Caco-2 (cell line): ENCODE data around the gene KMT2C. TPM values are rescaled to one million over a fixed set of nuclear protein-coding genes. Genes with fewer than 3 reads are reported as not detected.

Experiments used
- BruUV-seq: library from RNA; stranded (reverse); fragments of 400-500 nt; replicated peaks from 2 replicates; lab custom pipeline; 2021; lab: Mats Ljungman, UMichigan
- CTCF ChIA-PET: fragments of 300-600 bp; sonication (Branson Sonifier 250); formaldehyde crosslinking; loops from one replicate; lab custom pipeline; 2022; ENCODE audit warnings: antibody characterized with exemption; lab: Charles Lee
- POLR2A ChIA-PET: fragments of 300-600 bp; sonication (Branson Sonifier 250); formaldehyde crosslinking; loops from one replicate; lab custom pipeline; 2022; ENCODE audit warnings: antibody characterized with exemption; lab: Charles Lee
- DNase-seq, 2 experiments: peaks; one replicate each; pipeline versions ENCODE4 v3.0.0 to v3.0.0-alpha.2; 2020 to 2022
- H3K27me3 ChIP-seq: replicated peaks from 2 replicates; pipeline ENCODE4 v1.6.0; 2011; ENCODE audit warnings: low read length; ENCODE audit not compliant: control insufficient read depth, insufficient read depth
- H3K36me3 ChIP-seq: 2 replicates; pipeline ENCODE4 v1.5.1; 2011; ENCODE audit warnings: low read length; ENCODE audit not compliant: control insufficient read depth, insufficient read depth
- H3K4me1 ChIP-seq: fragments of 250-450 bp; sonication (Bioruptor Pico); 2 replicates; pipeline ENCODE4 v1.5.1; 2020; ENCODE audit warnings: mild to moderate bottlenecking
- H3K4me3 ChIP-seq: 2 replicates; pipeline ENCODE4 v1.5.1; 2011; ENCODE audit warnings: low read depth, mild to moderate bottlenecking, control low read depth, low read length
- H3K9me3 ChIP-seq: fragments of 250-450 bp; sonication (Bioruptor Pico); 2 replicates; pipeline ENCODE4 v1.5.1; 2020; ENCODE audit warnings: mild to moderate bottlenecking, moderate library complexity
- H3K27ac Mint-ChIP-seq: one replicate; pipeline ENCODE4 v1.8.0; 2022; ENCODE audit warnings: mixed read lengths; ENCODE audit not compliant: unreplicated experiment
- H3K27me3 Mint-ChIP-seq: one replicate; pipeline ENCODE4 v1.8.0; 2022; ENCODE audit warnings: mixed read lengths; ENCODE audit not compliant: insufficient read depth, unreplicated experiment
- H3K36me3 Mint-ChIP-seq: one replicate; pipeline ENCODE4 v1.8.0; 2022; ENCODE audit warnings: mild to moderate bottlenecking, mixed read lengths; ENCODE audit not compliant: insufficient read depth, unreplicated experiment
- H3K4me1 Mint-ChIP-seq: one replicate; pipeline ENCODE4 v1.8.0; 2022; ENCODE audit warnings: low read depth, mixed read lengths; ENCODE audit not compliant: unreplicated experiment
- H3K4me3 Mint-ChIP-seq: one replicate; pipeline ENCODE4 v1.8.0; 2022; ENCODE audit warnings: mild to moderate bottlenecking, moderate library complexity, mixed read lengths; ENCODE audit not compliant: unreplicated experiment
- H3K9me3 Mint-ChIP-seq: one replicate; pipeline ENCODE4 v1.8.0; 2022; ENCODE audit warnings: mixed read lengths; ENCODE audit not compliant: unreplicated experiment
- CTCF ChIP-seq, 2 experiments: fragments of 200-600 bp in 1 of 2; IDR thresholded peaks; 1 replicate in 1 of 2; 2 replicates in 1 of 2; pipeline versions ENCODE4 v1.5.1 to v1.8.0; 2011 to 2022; ENCODE audit warnings: antibody characterized with exemption in 1 of 2, control low read depth in 1 of 2, inconsistent platforms in 1 of 2, low read depth in 1 of 2, low read length in 1 of 2, mild to moderate bottlenecking in 1 of 2, moderate library complexity in 1 of 2; ENCODE audit not compliant: insufficient read depth in 1 of 2, severe bottlenecking in 1 of 2, unreplicated experiment in 1 of 2
- intact Hi-C: fragments of 100-400 bp; cut with micrococcal nuclease; formaldehyde crosslinking; loops from one replicate; pipeline ENCODE4 v1.10.0; 2022; ENCODE audit not compliant: unreplicated experiment
- total RNA-seq: library from RNA; stranded (reverse); gene quantifications from 2 replicates; pipeline ENCODE4 v1.2.3, GENCODE V29; 2022

KMT2C gene
- total RNA-seq, 1 experiment from 2014 or later, result 59.5 TPM

GRCh38 chr7:152403726-152404125 lies 32.1 kb downstream of the KMT2C start:
- Histone ChIP-seq H3K4me3 (no peak overlapping the region), H3K27me3 (no peaks in the 10 kb centered on the region), H3K4me1 (no peaks in the 10 kb centered on the region; the same call in 1 of the 2 replicates), H3K36me3 (no peaks in the 10 kb centered on the region), H3K9me3 (no peaks in the 10 kb centered on the region; the same call in 1 of the 2 replicates)
- Mint-ChIP-seq H3K4me3 (no peak overlapping the region), H3K4me1 (no peaks in the 10 kb centered on the region), H3K9me3 (peaks cover 14% of the 10 kb centered on the region), H3K36me3 (peaks cover 6% of the 10 kb centered on the region), H3K27ac (no peak overlapping the region), H3K27me3 (no peaks in the 10 kb centered on the region)
- intact Hi-C loops, result no loop called here
- CTCF ChIA-PET, result no interaction called here
- no TSS peak for BruUV-seq
- POLR2A ChIA-PET, result no interaction called here
- no peak for DNase-seq
- no peak for TF ChIP-seq CTCF (IDR thresholded peaks at IDR 0.05; ENCODE audit: insufficient read depth in 1 of 2, low read depth in 1 of 2, low read length in 1 of 2, severe bottlenecking in 1 of 2, unreplicated experiment in 1 of 2)

DNA sequence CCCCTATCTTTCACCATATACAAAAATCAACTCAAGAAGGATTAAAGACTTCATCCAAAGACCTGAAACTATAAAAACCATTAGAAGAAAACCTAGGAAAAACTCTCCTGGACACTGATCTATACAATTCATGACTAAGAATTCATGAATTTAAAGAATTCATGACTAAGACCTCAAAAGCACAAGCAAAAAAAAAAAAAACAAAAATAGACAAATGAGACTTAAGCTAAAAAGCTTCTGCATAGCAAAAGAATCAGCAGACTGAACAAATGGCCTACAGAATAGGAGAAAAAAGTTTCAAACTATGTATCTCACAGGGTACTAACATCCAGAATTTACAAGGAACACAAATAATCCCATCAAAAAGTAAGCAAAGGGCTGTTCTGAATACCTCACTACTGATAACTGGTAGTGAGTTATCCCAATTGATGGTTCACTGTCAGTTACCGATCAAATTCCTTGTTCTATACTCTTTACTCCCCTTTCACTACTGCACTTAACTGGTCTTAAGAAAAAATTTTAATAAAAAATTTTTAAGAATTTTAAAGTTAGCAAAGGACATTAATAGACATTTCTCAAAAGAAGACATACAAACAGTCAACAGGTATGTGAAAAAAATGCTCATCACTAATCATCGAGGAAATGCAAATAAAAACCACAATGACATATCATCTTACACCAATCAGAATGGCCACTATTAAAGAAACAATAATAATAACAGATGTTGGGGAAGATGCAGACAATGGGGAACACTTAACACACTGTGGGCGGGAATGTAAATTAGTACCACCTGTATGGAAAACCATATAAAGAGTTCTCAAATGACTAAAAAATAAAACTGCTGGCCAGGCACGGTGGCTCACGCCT lies 33.2 kb downstream of the KMT2C start:
- no peak overlapping the region for H3K27ac Mint-ChIP-seq
- H3K27me3 Mint-ChIP-seq, result no peaks in the 10 kb centered on the region
- Histone ChIP-seq H3K4me3 (no peak overlapping the region), H3K36me3 (no peaks in the 10 kb centered on the region), H3K27me3 (no peaks in the 10 kb centered on the region), H3K9me3 (no peaks in the 10 kb centered on the region; the same call in 1 of the 2 replicates), H3K4me1 (no peaks in the 10 kb centered on the region; the same call in 1 of the 2 replicates)
- H3K9me3 Mint-ChIP-seq, result peaks cover 14% of the 10 kb centered on the region
- no peak overlapping the region for H3K4me3 Mint-ChIP-seq
- DNase-seq, result no peak
- peaks cover 6% of the 10 kb centered on the region for H3K36me3 Mint-ChIP-seq
- H3K4me1 Mint-ChIP-seq, result peaks cover 6% of the 10 kb centered on the region
- no TSS peak for BruUV-seq
- TF ChIP-seq CTCF (IDR thresholded peaks at IDR 0.05; ENCODE audit: insufficient read depth in 1 of 2, low read depth in 1 of 2, low read length in 1 of 2, severe bottlenecking in 1 of 2, unreplicated experiment in 1 of 2), result no peak
- CTCF ChIA-PET, result no interaction called here
- POLR2A ChIA-PET, result no interaction called here
- intact Hi-C loops, result no loop called here

GRCh38 chr7:152399344-152399743 lies 36.5 kb downstream of the KMT2C start:
- intact Hi-C loops, result no loop called here
- H3K36me3 Mint-ChIP-seq, result peaks cover 6% of the 10 kb centered on the region

More at GRCh38 chr7:152399344-152399743, 36.5 kb downstream of the KMT2C start:
- ChIA-PET POLR2A (no interaction called here), CTCF (no interaction called here)
- no peaks in the 10 kb centered on the region for H3K27me3 ChIP-seq
- H3K36me3 ChIP-seq, result no peaks in the 10 kb centered on the region
- Mint-ChIP-seq H3K4me1 (peaks cover 9% of the 10 kb centered on the region), H3K27ac (no peak overlapping the region), H3K9me3 (no peaks in the 10 kb centered on the region), H3K27me3 (no peaks in the 10 kb centered on the region), H3K4me3 (no peak overlapping the region)
- no peaks in the 10 kb centered on the region; the same call in 1 of the 2 replicates for H3K9me3 ChIP-seq
- TF ChIP-seq CTCF (IDR thresholded peaks at IDR 0.05; ENCODE audit: insufficient read depth in 1 of 2, low read depth in 1 of 2, low read length in 1 of 2, severe bottlenecking in 1 of 2, unreplicated experiment in 1 of 2), result no peak
- BruUV-seq, result no TSS peak
- no peak for DNase-seq
- no peak overlapping the region for H3K4me3 ChIP-seq
- no peaks in the 10 kb centered on the region; the same call in 1 of the 2 replicates for H3K4me1 ChIP-seq
